Raji (cell line): ENCODE measurements around the gene CA14.
A peak's percentile ranks its signal among the peaks of the same experiment; 100 is the strongest.

ENCODE experiments used
- POLR2A ChIP-seq: IDR thresholded peaks from 2 replicates; pipeline ENCODE4 v1.6.1; 2011; ENCODE audit warnings: low read depth, low read length, control low read depth; ENCODE audit not compliant: insufficient read depth

The CA14 gene

GRCh38 chr1:150236614-150237100 is 20.9 kb upstream of the CA14 start:
- no peak for TF ChIP-seq POLR2A

DNA sequence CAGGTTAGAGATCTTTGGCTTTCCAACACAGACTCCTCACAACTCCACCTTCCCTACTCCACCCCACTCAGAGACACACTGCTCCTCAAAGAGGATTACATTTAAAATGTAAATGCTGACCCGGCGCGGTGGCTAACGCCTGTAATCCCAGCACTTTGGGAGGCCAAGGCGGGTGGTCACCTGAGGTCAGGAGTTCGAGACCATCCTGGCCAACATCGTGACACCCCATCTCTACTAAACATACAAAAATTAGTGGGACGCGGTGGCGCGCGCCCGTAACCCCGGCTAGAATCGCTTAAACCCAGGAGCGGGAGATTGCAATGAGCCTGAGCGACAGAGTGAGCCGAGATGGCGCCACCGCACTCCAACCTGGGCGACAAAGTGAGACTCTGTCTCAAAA is 19.8 kb upstream of the CA14 start:
- TF ChIP-seq POLR2A = no peak

DNA sequence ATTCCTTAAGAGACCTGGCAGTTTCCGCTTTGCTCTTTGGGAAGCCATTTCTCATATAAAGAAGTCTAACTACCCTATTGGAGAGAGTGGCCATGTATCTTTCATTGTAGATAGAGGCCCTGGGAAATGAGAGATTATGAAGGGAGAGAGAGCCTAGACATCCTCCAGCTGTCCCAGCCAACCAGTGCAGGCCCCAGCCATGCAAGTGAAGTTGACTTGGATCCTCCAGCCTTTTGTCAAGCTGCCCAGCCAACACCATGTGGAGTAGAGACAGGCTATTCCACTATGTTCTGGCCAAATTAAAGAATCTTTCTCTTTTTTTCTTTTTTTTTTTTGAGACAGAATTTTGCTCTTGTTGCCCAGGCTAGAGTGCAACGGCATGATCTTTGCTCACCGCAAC is 14.6 kb upstream of the CA14 start:
- no peak for TF ChIP-seq POLR2A

DNA sequence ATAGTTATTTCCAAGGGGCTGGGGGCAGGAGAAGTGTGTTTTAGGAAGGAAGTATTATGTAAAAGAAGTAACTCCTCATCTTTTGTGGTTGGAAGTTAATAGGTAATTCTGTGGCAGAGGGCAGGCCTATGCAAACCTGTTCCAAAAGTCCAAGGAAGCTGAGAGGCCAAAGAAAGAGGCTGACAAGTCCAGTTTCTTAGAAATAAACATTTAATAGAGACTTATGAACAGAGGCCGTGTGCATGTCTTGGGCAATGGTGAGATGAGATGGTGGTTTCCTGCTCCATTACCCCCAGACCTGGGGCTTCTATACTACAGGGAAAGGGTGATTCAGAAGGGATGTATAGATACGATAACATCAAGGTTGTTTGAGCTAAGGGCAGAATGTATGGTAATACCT is 7.6 kb upstream of the CA14 start:
- TF ChIP-seq POLR2A = no peak

DNA sequence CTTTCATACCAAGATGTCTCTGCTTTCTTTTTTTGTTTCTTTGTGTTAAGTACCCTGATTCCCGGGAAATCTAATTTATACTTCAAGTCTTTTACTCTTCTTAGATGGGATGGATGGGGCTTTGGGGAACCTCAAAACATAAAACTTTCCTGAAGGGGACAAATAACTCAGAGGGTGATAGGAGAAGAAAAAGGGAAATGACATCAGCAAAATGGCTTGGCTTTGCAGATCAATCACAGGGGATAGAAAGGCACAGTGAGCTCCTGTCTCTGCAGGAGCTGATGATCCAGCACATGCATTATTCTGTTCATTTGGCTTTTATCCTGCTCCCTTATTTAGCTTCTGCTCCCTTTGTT is 1.4 kb upstream of the CA14 start:
- no peak for TF ChIP-seq POLR2A

- no peak for TF ChIP-seq POLR2A
Observed at GRCh38 chr1:150256554-150257341, 826 bp upstream of the CA14 start.

DNA sequence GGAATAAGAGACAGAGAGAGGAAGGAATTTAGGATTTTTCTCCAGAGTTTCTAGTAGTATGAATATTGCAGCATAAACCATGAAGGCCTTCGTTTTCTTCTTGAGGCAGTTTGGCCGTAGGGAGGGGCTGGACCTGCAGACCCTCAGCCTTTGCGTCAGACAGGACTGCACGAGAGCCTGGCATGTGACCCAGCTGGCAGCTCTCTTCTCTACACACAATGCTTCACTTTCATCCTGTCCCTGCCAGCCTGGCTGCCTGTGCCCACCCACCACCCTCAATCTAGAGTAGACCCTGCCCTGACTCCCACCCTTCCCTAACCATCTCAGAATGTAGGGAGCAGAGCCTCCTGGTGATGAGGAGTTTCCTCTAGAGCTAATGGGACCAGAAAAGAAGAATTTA is 1.6 kb downstream of the CA14 start:
- TF ChIP-seq POLR2A = no peak

- TF ChIP-seq POLR2A = no peak
Observed at GRCh38 chr1:150259758-150260669, 2.4 kb downstream of the CA14 start.

GRCh38 chr1:150261367-150261766 is 3.8 kb downstream of the CA14 start:
- no peak for TF ChIP-seq POLR2A

DNA sequence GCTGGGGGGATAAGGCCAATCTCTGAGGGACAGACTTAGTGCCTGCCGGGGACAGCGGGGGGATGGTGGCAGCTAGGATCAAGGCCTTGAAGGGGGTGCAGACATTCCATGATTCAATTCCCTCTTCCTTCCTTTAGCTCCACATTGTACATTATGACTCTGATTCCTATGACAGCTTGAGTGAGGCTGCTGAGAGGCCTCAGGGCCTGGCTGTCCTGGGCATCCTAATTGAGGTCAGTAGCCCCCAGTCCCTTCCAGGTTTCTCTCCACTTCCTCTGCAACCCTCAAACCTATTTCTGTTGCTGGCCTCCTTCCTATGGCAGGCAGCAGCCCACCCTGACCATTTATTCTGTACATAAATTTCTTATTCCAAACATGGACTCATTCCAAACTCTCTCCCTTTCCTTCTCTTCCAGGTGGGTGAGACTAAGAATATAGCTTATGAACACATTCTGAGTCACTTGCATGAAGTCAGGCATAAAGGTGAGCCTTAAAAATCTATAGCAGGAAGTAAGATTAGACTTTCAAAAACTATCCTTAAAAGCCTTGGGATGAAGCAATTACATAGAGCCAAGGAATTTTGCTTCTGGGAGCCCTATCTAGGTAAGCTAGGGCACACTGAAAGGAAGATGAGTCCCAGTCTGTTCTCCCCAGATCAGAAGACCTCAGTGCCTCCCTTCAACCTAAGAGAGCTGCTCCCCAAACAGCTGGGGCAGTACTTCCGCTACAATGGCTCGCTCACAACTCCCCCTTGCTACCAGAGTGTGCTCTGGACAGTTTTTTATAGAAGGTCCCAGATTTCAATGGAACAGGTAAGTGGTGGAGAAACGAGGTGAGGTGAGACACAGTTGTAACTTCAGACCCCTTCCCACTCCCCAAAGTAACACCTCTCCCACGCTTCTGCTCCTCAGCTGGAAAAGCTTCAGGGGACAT is 5.1 kb downstream of the CA14 start:
- no peak for TF ChIP-seq POLR2A

GRCh38 chr1:150263549-150263948 is 6.0 kb downstream of the CA14 start:
- TF ChIP-seq POLR2A = no peak

GRCh38 chr1:150267896-150268295 is 10.3 kb downstream of the CA14 start:
- no peak for TF ChIP-seq POLR2A

DNA sequence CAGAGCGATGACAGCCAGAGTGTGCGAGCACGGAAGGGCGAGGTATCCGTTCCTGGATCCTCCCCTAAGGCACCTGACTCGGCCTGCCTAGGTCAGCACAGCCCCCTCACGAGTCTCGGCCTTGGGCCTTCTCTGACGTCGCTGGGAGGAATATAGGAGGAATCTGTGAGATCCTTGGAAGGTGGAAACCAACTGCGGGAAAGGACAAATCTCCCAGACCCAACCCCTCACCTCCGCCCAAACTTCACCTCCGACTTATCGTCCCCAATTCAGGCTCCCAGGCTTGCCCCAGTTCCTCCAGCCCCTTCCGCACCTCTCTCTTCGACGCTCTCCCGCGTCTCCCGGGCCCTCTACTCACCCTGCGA is 10.7 kb downstream of the CA14 start:
- no peak for TF ChIP-seq POLR2A

GRCh38 chr1:150268705-150269403 is 11.3 kb downstream of the CA14 start, which contains the start of gene APH1A:
APH1A (minus strand) TSS chr1:150269016; CDS start chr1:150268810, 206 bp downstream.
- TF ChIP-seq POLR2A = peak; percentile 65
